IPS-NIHi7 (cell line): ENCODE measurements around the gene SP140L.
A peak's percentile ranks its signal among the peaks of the same experiment; 100 is the strongest.
"Not testable (repeated sequence)": the region's sequence is repeated elsewhere in the genome, so short reads cannot be mapped to it uniquely, and the experiment has no call there.

ENCODE experiments used
- DNase-seq: peaks from one replicate; pipeline ENCODE4 v3.0.0; 2012; ENCODE audit warnings: mixed read lengths; ENCODE audit errors: extremely low spot score

Gene SP140L

DNA sequence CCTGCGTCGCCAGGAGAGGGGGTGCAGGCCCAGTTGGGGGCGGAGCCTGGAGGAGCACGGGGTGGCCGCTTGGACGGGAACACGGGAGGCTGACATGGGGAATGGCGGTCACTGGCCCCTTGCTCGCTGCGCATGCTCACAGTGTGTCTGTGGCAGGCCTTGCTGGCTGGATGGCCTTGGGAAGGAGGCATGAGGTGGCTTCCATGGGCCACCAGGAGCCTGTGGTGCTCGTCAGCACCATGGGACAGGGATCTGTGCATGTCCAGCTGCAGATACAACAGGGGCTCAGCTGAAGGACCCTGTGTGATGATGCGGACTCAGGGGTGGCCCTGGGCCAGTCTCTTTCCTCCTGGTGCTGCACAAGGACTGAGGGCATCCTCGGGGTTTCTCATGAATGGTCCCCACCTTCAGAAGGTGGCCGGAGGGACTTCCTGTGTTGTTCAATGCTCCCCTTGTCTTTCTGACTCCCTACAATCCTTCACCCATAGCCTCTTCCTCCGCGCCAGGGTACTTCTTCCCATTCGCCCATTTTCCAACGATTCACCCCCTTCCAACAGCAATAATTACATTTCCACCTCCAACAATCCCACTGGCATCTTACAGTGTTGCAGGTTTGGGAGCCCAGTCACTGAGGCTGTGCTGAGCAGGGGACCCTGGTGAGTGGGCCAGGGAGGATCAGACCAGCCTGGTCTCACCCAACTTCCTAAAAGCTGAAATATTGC, 3.4 kb upstream of the SP140L start:
- DNase-seq: peak; percentile 33

DNA sequence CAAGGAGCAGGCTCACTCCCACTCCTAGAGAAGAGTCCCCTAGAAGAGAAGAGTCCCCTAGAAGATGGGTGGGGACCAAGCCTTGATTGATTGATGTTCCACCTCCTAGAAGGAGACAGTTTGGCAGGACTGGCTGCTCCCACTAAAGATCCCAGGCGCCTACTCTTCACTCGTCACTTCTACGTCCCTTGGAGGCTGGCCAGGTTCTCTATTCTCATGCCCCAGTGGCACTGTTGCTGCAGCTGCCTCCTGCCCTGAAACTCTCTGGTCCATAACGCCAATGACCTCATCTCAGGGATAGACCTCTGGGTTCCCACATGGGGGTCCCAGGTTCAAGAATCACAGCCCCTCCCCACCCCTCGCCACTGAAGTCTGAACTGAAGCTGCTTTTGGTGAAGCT, 2.5 kb upstream of the SP140L start:
- DNase-seq: no peak

DNA sequence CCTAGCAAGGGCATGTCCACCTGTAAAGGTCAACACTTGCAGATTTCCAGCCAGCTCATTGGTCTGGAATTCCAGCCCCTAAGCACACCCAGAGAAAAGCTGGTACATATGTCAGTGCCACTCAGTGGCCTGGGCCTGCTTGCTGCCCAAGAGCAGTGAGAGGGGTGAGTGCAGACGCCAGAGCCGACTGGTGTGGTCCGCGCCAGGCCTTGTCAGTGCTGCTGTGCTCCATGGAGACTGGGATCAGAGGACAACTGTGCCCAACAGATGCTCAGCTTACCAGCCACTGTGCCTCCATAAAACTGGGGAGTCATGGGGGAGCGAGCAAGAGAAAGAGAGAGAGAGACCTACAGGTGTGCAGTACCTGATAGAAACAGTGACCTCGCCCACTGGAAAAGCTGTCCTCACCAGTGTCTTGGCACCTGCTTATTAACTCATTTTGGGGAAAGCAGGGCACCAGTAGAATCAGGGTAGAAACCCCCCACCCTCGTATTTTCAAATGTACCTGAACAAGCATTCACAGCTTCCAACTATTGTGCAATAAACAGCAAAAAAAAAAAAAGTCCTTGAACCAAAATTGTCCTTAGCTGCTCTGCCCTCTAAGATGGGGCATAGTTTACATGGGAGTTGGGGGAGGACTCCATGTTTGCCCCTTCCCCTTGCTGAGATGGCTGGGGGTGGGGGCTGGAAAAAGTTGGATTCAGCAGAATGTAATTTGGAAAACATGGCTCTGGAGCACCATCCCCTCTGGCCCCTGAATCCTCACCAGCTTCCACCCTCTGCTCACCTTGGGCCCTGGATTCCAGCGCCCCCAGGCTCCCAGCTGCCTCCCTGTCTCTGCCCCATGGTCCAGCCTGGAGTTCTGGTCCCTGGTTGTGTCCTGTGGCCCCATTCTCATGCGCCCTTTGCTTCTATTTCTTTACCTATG, 1.4 kb upstream of the SP140L start:
- DNase-seq: no peak

DNA sequence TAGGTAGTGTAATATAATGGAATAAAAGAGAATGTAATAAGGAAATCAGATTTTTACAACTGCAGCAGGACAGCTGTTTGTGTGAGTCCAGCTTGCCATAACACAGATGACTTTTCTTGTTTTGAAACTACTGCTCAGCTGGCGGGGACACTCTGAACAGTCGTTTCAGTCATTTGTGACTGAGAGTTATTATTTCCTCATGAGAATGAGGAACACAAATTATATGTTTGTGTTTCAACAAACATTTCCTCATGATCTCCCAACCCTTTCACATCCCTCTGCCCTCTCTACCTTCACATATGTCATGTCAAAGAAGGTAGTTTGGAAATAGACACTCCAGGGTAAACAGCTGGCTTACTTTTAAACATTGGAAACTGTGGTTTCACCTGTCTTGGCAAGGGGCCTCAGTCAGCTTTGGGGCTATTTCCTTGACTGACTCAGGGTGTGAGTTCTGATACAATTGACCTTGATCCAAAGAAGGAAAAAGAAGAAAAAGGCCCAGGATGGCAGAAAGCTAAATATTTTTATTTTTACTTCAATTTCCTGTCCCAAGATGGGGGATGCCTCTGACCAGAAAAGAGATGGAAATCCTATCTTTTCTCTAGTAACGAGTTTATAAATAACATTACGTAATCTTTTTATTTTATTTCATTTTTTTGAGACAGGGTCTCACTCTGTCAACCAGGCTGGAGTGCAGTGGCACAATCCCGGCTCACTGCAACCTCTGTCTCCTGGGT, 593 bp downstream of the SP140L start:
- no peak for DNase-seq

DNA sequence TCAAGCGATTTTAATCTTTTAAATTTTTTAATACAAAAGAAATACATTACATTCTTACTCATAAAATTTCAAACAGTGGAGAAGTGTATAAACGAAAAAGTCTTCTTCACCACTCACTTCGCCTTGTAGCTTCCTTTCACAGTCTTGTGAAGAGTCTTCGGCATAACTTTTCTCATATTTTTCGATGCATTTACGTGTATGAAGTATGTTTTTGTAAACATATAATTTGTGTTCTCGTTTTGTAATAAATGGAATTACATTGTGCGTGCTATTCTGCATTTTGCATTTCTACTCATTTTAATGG, 1.1 kb downstream of the SP140L start:
- no peak for DNase-seq

DNA sequence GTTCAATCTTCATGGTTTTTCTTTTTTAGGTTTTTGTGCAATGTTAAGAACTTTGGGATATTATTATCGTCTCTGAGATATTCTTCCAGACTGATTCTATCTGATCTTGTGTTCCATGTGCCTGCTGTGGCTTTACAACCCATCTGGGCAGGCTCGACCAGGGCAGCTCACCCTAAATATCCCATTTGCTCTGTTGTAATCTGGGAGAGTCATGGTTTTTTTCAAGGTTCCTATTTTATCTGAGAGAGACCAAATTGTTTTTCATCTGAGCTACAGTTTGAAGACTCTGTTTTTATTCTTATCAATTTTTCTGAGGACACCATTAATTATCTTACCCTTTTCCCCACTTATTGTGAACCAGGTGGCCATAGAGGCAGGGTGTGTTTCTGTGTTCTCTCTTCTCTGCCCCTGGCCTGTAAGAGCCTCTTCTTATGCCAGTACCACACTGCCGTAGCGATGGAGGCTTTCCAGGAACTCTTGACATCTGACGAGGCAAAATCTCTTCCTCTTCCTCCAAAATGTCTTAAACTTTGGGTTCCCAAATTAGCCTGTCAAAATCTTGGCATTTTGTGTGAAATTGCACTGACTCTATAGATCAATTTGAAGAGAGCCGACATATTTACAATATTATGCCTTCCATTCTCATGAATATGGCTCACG, 3.1 kb downstream of the SP140L start:
- no peak for DNase-seq

DNA sequence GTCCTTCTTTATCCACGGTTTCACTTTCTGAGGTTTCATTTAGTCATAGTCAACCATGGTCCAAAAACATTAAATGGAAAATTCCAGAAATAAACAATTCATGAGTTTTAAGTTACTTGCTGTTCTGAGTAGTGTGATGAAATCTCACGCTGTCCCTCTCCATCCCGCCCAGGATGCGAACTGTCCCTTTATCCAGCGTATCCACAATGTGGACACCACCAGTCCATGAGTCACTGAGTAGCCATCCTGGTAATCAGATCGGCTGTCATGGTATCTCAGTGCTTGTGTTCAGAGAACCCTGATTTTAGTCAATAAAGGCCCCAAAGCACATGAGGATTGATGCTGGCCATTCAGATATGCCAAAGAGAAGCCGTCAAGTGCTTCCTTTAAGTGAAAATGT, 3.7 kb downstream of the SP140L start:
- DNase-seq: no peak

DNA sequence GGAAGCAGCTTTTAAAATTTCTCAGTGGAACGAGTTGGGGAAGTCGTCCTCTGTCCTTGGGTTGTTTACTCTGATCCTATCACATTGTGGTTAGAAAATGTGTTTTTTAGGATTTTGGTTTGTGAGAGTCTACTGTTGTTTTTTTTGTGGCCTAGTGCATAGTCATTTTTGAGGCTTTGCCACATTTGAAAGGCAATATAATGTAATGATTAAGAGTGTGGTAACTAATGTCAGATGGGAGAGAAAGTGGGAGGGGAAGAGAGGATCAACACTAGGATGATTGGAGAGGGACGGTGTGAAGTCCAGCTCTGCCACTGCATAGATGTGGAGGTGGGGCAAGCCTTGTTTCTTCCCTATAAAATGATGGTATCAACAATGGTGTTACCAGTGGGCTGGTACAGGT, 8.5 kb downstream of the SP140L start:
- no peak for DNase-seq

DNA sequence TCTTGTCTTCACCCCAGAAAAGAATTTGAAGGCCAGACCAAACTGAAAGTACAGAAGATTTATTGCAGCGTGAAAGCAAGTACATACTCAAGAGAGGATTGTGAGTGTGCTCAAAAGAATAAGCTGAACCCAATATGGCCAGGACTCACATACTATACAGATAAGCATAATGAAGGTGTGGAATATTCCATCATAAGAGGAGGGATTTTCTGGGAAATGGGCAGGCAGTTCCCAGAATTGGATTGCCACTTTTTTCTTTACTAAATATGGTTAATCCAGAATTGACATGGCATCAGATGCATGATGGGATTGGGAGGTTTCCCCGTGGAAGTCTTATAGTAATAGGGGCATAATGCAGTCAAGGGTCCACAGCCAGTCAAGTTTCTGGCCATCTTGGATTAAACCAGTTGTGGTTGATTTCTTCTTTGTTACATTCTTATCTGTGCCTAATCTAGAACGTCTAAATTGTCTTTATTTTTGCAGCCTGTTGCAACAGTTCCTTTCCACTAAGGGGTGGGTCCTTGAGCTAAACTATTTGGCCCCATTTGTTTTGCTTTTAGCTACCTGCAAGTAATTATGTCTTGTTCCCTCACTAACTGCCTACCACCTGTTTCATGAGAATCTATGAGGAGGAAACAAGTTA, 9.0 kb downstream of the SP140L start:
- no peak for DNase-seq

DNA sequence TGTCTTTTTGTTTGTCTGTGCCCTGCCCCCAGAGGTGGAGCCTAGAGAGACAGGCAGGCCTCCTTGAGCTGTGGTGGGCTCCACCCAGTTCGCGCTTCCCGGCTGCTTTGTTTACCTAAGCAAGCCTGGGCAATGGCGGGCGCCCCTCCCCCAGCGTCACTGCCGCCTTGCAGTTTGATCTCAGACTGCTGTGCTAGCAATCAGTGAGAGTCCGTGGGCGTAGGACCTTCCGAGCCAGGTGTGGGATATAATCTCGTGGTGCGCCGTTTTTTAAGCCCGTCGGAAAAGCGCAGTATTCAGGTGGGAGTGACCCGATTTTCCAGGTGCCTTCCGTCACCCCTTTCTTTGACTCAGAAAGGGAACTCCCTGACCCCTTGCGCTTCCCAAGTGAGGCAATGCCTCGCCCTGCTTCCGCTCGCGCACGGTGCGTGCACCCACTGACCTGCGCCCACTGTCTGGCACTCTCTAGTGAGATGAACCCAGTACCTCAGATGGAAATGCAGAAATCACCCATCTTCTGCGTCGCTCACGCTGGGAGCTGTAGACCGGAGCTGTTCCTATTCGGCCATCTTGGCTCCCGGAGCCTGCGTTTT, 15.0 kb downstream of the SP140L start:
- not testable (repeated sequence) for DNase-seq

DNA sequence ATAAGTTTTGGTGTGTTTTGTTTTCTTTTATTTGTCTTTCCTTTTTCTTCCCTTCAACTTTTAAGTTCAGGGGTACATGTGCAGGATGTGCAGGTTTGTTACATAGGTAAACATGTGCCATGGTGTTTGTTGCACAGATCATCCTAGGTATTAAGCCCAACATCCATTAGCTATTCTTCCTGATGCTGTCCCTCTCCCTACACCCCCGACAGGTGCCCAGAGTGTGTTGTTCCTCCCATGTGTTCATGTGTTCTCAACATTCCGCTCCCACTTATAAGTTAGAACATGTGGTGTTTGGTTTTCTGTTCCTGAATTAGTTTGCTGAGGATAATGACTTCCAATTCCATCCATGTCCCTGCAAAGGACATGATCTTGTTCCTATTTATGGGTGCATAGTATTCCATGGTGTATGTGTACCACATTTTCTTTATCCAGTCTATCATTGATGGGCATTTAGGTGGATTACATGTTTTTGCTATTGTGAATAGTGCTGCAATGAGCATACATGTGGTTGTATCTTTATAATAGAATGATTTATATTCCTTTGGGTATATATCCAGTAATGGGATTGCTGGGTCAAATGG, 16.1 kb downstream of the SP140L start:
- DNase-seq: not testable (repeated sequence)

DNA sequence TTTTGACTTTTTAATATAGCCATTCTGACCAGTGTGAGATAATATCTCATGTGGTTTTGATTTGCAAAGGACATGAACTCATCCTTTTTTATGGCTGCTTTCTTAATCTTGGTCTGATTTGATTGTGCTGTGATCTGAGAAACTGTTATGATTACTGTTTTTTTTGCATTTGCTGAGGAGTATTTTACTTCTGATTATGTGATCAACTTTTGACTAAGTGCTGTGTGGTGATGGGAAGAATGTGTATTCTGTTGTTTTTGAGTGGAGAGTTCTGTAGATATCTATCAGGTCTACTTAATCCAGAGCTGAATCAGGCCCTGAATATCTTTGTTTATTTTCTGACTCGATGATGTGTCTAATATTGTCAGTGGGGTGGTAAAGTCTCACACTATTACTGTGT, 16.8 kb downstream of the SP140L start:
- DNase-seq: no peak

DNA sequence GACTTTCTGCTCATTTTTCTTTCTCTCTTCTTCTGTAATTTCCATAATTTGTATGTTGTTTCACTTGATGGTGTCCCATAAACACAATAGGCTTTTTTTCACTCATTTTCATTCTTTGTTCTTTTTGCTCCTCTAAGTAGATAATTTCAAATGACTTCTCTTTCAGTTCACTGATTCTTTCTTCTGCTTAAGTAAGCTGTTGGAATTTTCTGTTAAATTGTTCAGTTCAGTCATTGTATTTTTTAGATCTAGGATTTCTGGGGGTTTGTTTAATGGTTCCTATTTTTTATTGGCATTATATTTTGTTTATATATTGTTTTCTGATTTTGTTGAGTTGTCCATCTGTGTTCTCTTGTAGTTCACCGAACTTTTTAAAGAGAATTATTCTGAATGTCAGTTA, 19.5 kb downstream of the SP140L start:
- DNase-seq: no peak

DNA sequence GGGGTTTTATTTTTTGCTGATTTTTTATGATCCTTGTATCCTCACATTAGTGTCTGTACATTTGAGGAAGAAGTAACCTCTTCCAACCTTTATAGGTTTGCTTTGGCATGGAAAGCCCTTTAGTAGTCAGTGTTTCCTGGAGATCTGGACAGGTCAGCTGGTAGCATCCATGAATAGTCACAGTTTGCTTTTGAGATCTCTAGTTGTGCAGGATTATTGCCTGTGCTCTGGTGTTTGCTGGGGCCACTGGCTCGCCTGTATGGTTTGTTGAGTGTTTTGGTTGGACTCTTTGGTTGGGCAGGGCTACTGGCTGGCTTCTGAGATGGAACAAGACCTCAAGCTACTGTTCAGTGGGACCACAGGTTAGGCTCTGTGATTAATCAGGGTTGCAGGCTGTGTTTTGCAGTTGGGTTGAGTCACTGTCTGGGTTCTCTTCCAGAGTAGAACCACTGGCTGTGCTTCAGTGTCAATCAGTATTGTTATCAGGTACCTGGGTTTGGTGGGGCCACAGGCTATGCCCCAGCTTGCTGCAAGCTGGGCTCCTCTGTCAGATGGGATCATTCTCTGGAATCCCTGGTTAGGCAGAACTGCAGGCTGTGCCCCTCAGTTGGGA, 20.0 kb downstream of the SP140L start:
- DNase-seq: no peak

DNA sequence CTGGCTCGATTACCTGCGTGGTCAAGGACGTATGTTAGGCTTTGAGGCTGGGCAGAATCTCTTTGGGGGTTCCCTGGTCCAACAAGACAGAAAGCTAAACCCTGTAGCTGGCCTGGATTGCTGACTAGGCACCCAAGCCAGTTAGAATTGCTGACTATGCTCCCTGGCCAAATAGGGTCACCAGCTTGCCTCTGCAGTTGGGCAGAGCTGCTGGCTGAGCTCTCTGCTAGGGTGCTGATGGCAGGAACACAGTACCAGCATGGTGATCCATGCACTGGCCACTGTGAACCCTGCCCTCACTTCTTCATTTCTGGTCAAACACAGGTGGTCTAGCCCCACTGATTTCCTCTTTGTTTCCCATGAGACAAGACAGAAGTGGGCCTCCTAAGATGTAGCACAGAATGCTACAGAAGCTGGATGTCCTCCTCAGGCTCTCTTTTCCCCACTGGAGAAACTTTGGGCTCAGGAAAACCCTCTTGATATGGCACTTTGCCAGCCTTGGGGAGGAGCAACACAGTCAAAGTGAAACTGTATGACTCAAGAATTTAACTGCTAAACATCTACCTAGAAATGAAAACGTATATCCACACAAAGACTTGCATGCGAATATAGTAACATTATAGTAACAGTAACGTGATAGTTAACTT, 20.8 kb downstream of the SP140L start:
- DNase-seq: no peak

DNA sequence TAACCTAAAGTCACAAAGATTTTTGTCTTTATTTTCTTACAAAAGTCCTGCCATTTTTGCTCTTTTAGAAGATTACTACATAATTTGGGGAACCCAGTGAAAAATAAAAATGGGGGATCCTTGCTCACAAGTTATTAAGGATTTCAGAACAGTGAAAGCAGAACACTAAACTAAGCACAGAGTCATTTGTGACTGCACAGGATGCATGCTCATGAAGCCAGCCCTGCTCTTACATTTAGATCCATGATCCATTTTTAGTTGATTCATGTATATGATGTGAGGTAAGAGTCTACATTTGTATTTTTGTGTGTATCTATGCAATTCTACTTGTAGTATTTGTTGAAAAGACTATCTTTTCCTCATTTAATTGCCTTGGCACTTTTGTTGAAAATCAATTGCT, 21.8 kb downstream of the SP140L start:
- DNase-seq: no peak

DNA sequence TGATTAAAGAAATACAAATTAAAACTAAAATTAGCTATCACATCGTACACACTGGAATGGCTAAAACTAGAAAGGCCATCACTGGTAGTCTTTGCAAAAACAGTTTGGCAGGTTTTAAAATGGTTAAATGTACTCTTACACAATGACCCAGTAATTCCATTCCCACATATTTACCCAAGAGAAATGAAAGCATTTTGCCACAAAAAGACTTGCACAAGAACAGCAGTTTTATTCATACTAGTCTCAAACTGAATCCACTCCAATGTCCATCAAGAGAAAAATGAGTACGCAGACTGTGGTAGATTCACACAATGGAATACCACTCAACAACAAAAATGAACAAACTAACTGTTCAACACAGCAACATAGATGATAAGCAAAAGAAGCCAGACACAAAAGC, 29.1 kb downstream of the SP140L start:
- no peak for DNase-seq

DNA sequence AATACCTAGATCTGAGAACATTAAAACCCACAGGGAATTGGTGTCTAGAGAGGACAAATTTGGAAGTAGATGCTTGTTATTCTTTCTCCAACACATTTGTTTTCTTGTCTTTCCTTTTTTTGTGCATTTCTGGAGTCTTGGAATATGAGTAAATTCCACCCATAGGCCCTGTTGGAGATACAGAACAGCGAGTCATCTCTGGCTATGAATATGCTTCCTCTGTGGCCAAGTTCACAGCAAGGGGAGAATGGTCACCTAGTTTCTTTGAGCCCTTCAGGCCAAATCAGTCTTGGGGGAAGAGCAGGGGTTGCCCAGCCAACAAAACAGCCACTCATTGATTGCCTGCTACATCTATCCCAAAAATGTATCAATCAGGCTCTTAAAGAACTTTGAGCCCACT, 31.3 kb downstream of the SP140L start:
- no peak for DNase-seq

DNA sequence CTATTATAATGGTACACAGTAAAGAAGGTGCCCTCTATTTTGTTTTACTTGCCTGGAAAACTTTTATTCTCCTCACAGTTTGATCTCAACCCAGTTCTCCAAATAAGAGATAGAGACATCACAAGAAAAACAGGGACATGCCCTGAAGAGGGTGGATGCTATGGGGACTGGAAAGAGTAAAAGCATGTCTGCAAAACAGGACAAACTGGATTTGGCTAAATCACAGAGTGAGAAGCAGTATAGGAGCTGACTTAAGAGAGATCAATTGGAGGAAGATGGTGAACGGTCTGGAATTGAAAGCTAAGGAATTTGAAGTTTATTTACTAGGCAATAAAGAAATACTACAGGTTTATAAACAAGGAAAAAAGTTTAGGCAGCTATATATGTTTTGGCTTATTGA, 33.0 kb downstream of the SP140L start:
- no peak for DNase-seq
